HG03520 (cell line): ENCODE results near the gene CBR3.

Experiments
- ATAC-seq: cut with Tn5 transposase; IDR thresholded peaks from one replicate; pipeline ENCODE4 v1.9.1; 2021; ENCODE audit warnings: mild to moderate bottlenecking, moderate library complexity; ENCODE audit not compliant: unreplicated experiment

Gene CBR3

GRCh38 chr21:36155603-36156338 lies 20.9 kb downstream of the CBR3 start:
- no peak for ATAC-seq

DNA sequence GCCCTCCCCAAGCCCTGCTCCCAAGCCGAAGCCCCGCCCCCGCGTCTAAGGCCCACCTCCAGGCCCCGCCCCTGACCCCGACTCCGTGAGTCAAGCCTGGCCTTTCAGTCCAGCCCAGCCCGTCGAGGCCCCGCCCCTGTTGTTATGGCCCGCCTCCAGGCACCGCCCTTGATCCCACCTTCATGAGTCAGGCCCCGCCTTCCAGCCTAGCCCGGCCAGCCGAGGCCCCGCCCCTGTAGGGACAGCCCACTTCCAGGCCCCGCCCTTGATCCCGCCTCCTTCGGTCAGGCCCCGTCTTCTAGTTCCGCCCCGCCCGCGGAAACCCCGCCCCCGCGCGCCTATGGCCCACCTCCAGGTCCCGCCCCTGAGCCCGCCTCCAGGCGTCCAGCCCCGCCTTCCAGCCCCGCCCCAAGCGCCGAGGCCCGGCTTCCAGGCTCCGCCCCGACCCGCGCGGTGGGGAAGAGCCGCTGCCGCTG lies 21.5 kb downstream of the CBR3 start:
- ATAC-seq = peak; percentile 81

- peak; percentile 19 for ATAC-seq
Measured at GRCh38 chr21:36156815-36157670, 22.2 kb downstream of the CBR3 start, which contains the start of gene DOP1B. Gene DOP1B, plus strand, starts transcription at chr21:36156824. Its CDS starts 7,910 bp downstream, at chr21:36164734.

DNA sequence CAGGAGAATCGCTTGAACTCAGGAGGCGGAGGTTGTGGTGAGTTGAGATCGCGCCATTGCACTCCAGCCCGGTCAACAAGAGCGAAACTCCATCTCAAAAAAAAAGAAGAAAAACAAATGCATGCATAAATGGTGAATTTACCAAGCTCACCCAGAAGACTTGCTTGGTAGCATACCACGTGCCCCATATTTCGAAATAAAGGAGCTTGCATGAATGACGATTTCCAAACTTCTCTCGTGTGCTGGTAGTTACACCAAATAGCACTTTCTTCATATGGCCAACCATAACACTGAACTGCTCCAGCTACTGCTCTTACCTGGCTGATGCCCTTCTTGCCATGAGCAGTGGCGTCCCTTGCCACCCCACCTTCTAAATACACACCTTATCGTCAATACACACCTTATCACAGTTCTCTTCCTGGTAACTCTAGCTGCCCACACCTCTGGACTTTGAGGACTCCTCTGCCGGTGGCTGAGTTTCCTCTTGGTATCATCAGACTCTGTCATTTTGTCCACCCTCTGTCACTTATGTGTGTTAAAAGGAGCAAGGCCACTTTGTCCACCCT lies 24.6 kb downstream of the CBR3 start:
- ATAC-seq = no peak

- ATAC-seq = no peak
Measured at GRCh38 chr21:36160850-36161178, 25.9 kb downstream of the CBR3 start.

- no peak for ATAC-seq
Measured at GRCh38 chr21:36162631-36163030, 27.8 kb downstream of the CBR3 start.

- no peak for ATAC-seq
Measured at GRCh38 chr21:36163750-36164741, 29.2 kb downstream of the CBR3 start.

GRCh38 chr21:36165356-36165755 lies 30.5 kb downstream of the CBR3 start:
- ATAC-seq = no peak

- ATAC-seq = no peak
Measured at GRCh38 chr21:36166705-36167104, 31.8 kb downstream of the CBR3 start.

DNA sequence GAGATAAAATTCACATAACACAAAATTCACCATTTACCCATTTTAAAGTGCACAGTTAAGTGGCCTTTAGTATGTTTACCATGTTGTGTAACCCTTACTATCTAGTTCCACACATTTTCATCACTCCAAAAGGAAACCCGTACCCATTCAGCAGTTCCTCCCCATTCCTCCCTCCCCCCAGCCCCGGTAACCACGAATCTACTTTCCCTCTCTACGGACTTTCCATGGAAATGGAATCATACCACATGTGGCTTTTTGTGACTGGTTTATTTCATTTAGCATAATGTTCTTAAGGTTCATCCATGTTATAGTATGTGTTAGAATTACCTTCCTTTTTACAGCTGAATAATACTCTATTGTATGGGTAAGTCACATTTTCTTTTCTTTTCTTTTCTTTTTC lies 32.7 kb downstream of the CBR3 start:
- ATAC-seq = no peak

DNA sequence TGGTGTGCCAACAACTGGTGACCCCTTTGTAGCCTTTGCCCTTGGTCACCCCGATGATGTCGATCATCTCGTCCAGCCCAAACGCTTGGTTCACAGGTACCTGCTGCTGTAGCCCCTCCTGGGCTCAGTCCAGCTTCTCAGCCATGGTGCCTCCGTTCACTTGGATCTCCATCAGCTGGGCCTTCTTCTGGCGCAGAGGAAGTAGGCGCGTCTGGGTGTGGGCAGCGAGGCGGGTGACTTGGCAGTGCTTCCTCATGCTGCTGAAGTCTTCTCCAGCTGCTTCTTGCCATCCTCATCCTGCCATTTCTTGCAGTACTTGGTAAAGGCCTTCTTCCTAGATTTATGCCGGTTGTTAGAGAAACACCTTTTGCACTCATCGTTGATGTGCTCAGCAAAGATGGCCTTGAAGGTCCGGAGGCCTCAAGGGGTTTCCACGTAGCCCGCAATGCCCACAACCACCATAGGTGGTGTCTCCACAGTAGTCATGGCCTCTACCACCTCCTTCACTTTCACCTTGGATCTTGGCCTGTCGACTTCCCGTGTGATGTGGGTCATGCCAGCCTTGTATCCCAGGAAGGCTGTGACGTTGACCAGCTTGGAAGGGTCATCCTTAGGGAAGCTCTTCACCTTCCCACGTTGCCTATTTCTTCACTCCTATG lies 34.7 kb downstream of the CBR3 start:
- ATAC-seq = no peak

- ATAC-seq = no peak
Measured at GRCh38 chr21:36170823-36171222, 35.9 kb downstream of the CBR3 start.

DNA sequence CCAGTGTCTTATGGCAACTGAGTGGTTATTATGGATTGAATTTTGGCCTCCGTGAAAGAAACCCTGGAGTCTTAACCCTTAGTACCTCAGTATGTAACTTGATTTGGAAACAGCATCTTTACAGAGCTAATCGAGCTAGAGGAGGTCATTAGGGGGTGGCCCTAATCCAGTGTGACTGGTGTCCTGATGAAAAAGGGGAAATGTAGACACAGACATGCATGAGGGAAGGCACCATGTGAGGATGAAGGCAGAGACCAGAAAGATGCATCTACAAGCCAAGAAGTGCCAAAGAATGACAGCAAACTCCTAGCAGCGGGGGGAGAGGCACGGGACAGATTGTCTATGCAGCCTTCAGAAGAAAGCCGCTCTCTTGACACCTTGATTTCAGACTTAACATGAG lies 36.5 kb downstream of the CBR3 start:
- no peak for ATAC-seq

DNA sequence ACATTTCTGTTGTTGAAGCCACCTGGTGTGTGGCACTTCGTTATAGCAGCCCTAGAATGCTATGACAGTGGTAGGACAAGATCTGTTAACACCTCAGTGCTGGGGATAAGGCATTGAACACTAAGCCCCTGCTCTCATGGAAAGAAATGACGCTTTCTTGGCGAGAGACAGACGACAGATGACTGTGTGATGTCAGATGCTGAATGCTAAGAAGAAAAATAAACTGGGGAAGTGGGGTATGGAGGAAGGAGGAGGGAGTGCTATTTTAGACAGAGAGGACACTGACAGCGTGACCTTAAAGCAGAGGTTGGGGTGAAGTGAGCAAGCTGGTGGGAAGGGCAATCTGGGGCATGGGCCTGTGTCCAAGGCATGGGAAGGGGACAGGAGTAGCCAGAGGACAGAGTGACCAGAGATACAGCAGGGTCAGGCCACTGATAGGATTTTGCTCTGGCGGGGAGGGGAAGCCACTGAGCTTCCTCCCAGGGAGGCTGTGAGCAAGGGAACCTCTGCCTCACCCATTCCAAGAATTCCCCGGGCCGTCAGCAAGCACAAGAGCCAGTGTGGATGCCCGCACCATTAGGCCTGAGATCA lies 37.0 kb downstream of the CBR3 start:
- ATAC-seq = no peak

DNA sequence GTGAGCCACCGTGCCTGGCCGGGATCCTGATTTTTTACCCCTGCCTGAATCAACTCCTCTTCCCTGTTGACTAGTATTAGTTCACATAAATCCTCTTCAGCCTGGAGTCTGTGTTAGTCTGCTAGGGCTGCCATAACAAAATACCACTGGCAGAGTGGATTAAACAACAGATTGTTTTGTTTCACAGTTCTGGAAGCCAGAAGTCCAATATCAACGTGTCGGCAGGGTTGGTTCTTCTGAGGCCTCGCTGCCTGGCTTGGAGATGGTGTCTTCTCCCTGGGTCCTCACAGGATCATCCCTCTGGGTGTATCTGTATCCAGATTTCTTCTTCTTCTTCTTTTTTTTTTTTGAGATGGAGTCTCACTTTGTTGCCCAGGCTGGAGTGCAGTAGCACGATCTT lies 39.9 kb downstream of the CBR3 start:
- ATAC-seq = no peak

GRCh38 chr21:36175771-36176565 lies 41.1 kb downstream of the CBR3 start:
- ATAC-seq = no peak

DNA sequence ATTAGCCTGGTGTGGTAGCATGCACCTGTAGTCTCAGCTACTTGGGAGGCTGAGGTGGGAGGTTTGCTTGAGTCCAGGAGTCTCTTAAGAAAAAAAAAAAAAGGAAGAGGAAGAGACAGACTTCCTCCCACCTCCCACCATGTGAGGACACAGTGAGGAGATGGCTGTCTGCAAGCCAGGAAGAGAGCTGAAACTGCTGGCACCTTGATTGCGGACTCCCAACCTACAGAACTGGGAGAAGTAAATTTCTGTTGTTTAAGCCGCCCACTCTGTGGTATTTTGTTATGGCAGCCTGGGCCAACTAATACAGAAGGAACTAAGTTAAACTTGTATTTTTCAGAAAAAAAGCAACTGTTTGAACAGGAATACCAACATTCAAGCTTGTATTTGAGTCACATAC lies 43.5 kb downstream of the CBR3 start:
- ATAC-seq = no peak

GRCh38 chr21:36179145-36179544 lies 44.3 kb downstream of the CBR3 start:
- ATAC-seq = no peak

DNA sequence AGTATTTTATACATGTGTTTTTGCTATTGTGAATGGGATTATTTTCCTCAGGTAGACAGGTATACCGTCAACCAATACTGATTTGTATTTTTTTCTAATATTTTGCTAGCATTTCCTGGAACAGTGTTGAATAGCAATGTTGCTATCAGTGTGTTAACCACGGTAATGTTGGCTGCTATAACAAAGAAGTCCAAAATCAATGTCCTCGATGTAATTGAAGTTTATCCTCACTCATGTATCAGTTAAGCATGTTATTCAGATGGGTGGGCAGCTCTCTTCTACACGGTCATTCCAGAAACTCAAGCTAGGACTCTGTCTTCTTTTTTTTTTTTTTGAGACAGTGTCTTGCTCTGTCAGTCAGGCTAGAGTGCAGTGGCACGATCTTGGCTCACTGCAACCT lies 46.1 kb downstream of the CBR3 start:
- ATAC-seq = no peak
